Suprapubic skin (tissue), 4 donors: ENCODE data around the gene PLA2G6. TPM values are rescaled to one million over a fixed set of nuclear protein-coding genes. Genes with fewer than 3 reads are reported as not detected.
A peak's percentile ranks its signal among the peaks of the same experiment; 100 is the strongest.

Experiments
- DNase-seq, 2 donors: peaks; one replicate each; pipeline ENCODE4 v3.0.0-alpha.2; 2019; ENCODE audit warnings: low spot score in 2 of 2
- H3K27ac ChIP-seq: fragments of 200-600 bp; sonication (generic); one replicate; pipeline ENCODE4 v1.5.1; 2019
- H3K27me3 ChIP-seq: fragments of 200-600 bp; sonication (generic); one replicate; pipeline ENCODE4 v1.5.1; 2019
- H3K36me3 ChIP-seq: fragments of 200-600 bp; sonication (generic); one replicate; pipeline ENCODE4 v1.5.1; 2019
- H3K4me1 ChIP-seq: fragments of 200-600 bp; sonication (generic); one replicate; pipeline ENCODE4 v1.5.1; 2019
- H3K4me3 ChIP-seq: fragments of 200-600 bp; sonication (generic); one replicate; pipeline ENCODE4 v1.5.1; 2019; ENCODE audit warnings: mild to moderate bottlenecking
- H3K9me3 ChIP-seq: fragments of 200-600 bp; sonication (generic); one replicate; pipeline ENCODE4 v1.5.1; 2019
- EP300 ChIP-seq: sonication (generic); formaldehyde crosslinking; IDR thresholded peaks from one replicate; pipeline ENCODE4 v1.6.1; 2017; ENCODE audit warnings: antibody characterized with exemption
- POLR2A ChIP-seq, 2 donors: fragments of 450-650 bp; IDR thresholded peaks; one replicate each; pipeline ENCODE4 v1.6.1; 2017; ENCODE audit warnings: antibody characterized with exemption in 2 of 2, mild to moderate bottlenecking in 2 of 2, moderate library complexity in 2 of 2
- POLR2AphosphoS5 ChIP-seq, 3 donors: sonication (generic); formaldehyde crosslinking; IDR thresholded peaks; one replicate each; pipeline ENCODE4 v1.6.1; 2017; ENCODE audit warnings: antibody characterized with exemption in 3 of 3
- WGBS: methylation state at CpG from one replicate; pipeline ENCODE4 v1.1.5; 2018; 5-methylcytosine and 5-hydroxymethylcytosine counted together
- total RNA-seq, 4 donors: library from RNA; depleted of rRNA; stranded (reverse); fragments of >200 nt; gene quantifications; one replicate each; pipeline ENCODE4 v1.1.0, GENCODE V29; 2016
- TF ChIP-seq, protein P1 (sequence below), 2 donors: fragments of 200-600 bp in 1 of 2; fragments of 450-650 bp in 1 of 2; sonication (generic) in 1 of 2; IDR thresholded peaks; one replicate each; pipeline ENCODE4 v1.5.1; 2016 to 2019; ENCODE audit warnings: antibody characterized with exemption in 2 of 2, mild to moderate bottlenecking in 1 of 2, moderate library complexity in 1 of 2

PLA2G6 gene
- total RNA-seq, 4 donors from 2014 or later = 49.7 to 178 (median 92.9) TPM

- TF ChIP-seq POLR2A (IDR thresholded peaks at IDR 0.05) (no peak), EP300 (no peak)
- TF ChIP-seq, protein P1, sequence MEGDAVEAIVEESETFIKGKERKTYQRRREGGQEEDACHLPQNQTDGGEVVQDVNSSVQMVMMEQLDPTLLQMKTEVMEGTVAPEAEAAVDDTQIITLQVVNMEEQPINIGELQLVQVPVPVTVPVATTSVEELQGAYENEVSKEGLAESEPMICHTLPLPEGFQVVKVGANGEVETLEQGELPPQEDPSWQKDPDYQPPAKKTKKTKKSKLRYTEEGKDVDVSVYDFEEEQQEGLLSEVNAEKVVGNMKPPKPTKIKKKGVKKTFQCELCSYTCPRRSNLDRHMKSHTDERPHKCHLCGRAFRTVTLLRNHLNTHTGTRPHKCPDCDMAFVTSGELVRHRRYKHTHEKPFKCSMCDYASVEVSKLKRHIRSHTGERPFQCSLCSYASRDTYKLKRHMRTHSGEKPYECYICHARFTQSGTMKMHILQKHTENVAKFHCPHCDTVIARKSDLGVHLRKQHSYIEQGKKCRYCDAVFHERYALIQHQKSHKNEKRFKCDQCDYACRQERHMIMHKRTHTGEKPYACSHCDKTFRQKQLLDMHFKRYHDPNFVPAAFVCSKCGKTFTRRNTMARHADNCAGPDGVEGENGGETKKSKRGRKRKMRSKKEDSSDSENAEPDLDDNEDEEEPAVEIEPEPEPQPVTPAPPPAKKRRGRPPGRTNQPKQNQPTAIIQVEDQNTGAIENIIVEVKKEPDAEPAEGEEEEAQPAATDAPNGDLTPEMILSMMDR (IDR thresholded peaks at IDR 0.05) = no peak
- H3K36me3 ChIP-seq = peaks cover 39% of the 10 kb centered on the region
- no peaks in the 10 kb centered on the region for H3K9me3 ChIP-seq
- no peaks in the 10 kb centered on the region for H3K27me3 ChIP-seq
- WGBS = 81% methylated on average over 3 of the region's 4 CpGs
- no peak overlapping the region for H3K27ac ChIP-seq
- no peak overlapping the region for H3K4me3 ChIP-seq
- no peaks in the 10 kb centered on the region for H3K4me1 ChIP-seq
- DNase-seq = peak in 1 of 2 donors; percentile 45
Observed at GRCh38 chr22:38135133-38135706, 46.4 kb downstream of the PLA2G6 start.

- Histone ChIP-seq H3K27ac (no peak overlapping the region), H3K4me1 (no peaks in the 10 kb centered on the region), H3K4me3 (no peak overlapping the region), H3K36me3 (peaks cover 43% of the 10 kb centered on the region), H3K9me3 (no peaks in the 10 kb centered on the region), H3K27me3 (no peaks in the 10 kb centered on the region)
- WGBS = 88% methylated on average over 3 of the region's 4 CpGs
- peak; percentile 41 to 45 for DNase-seq
- TF ChIP-seq POLR2A (IDR thresholded peaks at IDR 0.05) (no peak), POLR2AphosphoS5 (IDR thresholded peaks at IDR 0.05) (no peak), EP300 (no peak)
- TF ChIP-seq, protein P1 (IDR thresholded peaks at IDR 0.05) = no peak
Observed at GRCh38 chr22:38133331-38133730, 48.3 kb downstream of the PLA2G6 start.

DNA sequence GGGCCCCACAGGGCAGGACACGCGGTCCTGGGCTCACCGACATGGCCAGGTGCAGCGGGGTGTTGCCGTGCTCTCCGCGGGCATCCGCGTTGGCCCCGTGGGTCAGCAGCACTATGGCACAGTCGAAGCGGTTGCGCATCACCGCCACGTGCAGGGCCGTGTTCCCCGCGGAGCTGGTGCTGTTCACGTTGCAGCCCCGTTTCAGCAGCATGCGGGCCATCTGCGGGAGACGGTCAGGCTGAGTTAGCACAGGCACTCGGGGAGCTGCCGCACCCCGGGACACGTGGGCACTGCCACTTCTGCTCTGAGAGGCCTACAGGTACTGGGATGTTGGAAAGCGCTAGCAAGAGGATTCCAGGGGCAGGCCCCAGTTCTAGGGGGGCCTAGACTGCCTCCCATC is 48.8 kb downstream of the PLA2G6 start:
- peak; percentile 40 to 66 for DNase-seq
- no peak for TF ChIP-seq POLR2AphosphoS5 (IDR thresholded peaks at IDR 0.05)
- TF ChIP-seq, protein P1 (IDR thresholded peaks at IDR 0.05) = no peak
- TF ChIP-seq POLR2A (IDR thresholded peaks at IDR 0.05) = no peak
- no peak for TF ChIP-seq EP300
- Histone ChIP-seq H3K4me3 (no peak overlapping the region), H3K27ac (no peak overlapping the region), H3K4me1 (no peaks in the 10 kb centered on the region), H3K36me3 (peaks cover 44% of the 10 kb centered on the region), H3K9me3 (no peaks in the 10 kb centered on the region), H3K27me3 (no peaks in the 10 kb centered on the region)
- WGBS = 97% methylated on average over 6 of the region's 28 CpGs

GRCh38 chr22:38132136-38132535 is 49.5 kb downstream of the PLA2G6 start:
- DNase-seq = peak in 1 of 2 donors; percentile 15
- Histone ChIP-seq H3K36me3 (peaks cover 46% of the 10 kb centered on the region), H3K9me3 (no peaks in the 10 kb centered on the region), H3K4me3 (no peak overlapping the region), H3K27ac (no peak overlapping the region), H3K27me3 (no peaks in the 10 kb centered on the region), H3K4me1 (no peaks in the 10 kb centered on the region)
- WGBS = 74% methylated on average over 3 of the region's 7 CpGs
- no peak for TF ChIP-seq EP300
- no peak for TF ChIP-seq POLR2A (IDR thresholded peaks at IDR 0.05)
- TF ChIP-seq POLR2AphosphoS5 (IDR thresholded peaks at IDR 0.05) = no peak

DNA sequence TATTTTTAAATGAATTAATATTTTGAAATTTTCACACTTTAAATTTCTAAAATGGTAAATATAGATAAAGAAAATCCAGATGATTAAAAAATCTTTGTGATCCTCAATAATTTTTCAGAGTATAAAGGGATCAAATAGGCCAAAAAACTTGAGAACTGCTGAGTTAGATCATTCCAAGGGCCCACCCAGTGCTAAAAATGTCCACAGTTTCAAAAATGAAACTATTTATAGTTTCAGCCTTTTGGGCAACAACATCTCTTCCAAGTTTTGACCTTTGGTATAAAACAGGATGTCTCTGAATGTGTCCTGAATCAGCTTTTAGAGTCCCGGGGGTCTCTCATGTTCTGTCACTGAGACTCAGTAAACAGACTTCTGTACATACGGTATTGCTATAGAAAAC is 50.2 kb downstream of the PLA2G6 start:
- peaks cover 42% of the 10 kb centered on the region for H3K36me3 ChIP-seq
- no peak overlapping the region for H3K4me3 ChIP-seq
- peaks cover 4% of the 10 kb centered on the region for H3K4me1 ChIP-seq
- TF ChIP-seq, protein P1 (IDR thresholded peaks at IDR 0.05) = no peak
- TF ChIP-seq EP300 (no peak), POLR2A (IDR thresholded peaks at IDR 0.05) (no peak), POLR2AphosphoS5 (IDR thresholded peaks at IDR 0.05) (no peak)
- 74% methylated on average over 2 of the region's 2 CpGs for WGBS
- no peaks in the 10 kb centered on the region for H3K27me3 ChIP-seq
- H3K9me3 ChIP-seq = no peaks in the 10 kb centered on the region
- H3K27ac ChIP-seq = no peak overlapping the region
- DNase-seq = no peak

GRCh38 chr22:38129856-38130255 is 51.8 kb downstream of the PLA2G6 start:
- WGBS = 88% methylated on average over 7 of the region's 9 CpGs
- Histone ChIP-seq H3K4me3 (no peak overlapping the region), H3K36me3 (peaks cover 38% of the 10 kb centered on the region), H3K4me1 (peaks cover 19% of the 10 kb centered on the region), H3K9me3 (no peaks in the 10 kb centered on the region), H3K27me3 (no peaks in the 10 kb centered on the region), H3K27ac (no peak overlapping the region)
- DNase-seq = no peak
- TF ChIP-seq POLR2AphosphoS5 (IDR thresholded peaks at IDR 0.05) (no peak), POLR2A (IDR thresholded peaks at IDR 0.05) (no peak), EP300 (no peak)
- TF ChIP-seq, protein P1 (IDR thresholded peaks at IDR 0.05) = no peak
